HG03571 (cell line): ENCODE results near the gene RAB3GAP2.
"Not testable (repeated sequence)": the region's sequence is repeated elsewhere in the genome, so short reads cannot be mapped to it uniquely, and the experiment has no call there.

Experiments used
- ATAC-seq: cut with Tn5 transposase; IDR thresholded peaks from one replicate; pipeline ENCODE4 v1.9.1; 2021; ENCODE audit not compliant: unreplicated experiment

The RAB3GAP2 gene

DNA sequence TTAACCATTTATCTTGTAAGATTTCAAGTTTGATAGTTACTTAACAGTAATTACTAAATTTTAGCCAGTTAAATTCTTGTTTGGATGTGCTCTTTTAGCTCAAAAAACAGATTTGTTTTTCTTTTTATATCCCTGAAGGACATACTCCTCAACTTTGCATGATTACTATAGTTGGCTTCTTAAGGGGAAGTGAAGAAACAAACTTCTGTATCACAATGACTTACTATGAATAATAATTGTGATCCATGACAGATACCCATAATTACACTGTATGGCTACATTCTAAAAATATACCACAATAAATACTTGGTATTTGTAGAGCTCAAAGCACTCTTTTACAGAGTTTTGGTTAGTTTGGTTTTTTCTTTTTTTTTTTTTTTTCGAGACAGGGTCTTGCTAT lies 122.5 kb downstream of the RAB3GAP2 start:
- ATAC-seq, result no peak

DNA sequence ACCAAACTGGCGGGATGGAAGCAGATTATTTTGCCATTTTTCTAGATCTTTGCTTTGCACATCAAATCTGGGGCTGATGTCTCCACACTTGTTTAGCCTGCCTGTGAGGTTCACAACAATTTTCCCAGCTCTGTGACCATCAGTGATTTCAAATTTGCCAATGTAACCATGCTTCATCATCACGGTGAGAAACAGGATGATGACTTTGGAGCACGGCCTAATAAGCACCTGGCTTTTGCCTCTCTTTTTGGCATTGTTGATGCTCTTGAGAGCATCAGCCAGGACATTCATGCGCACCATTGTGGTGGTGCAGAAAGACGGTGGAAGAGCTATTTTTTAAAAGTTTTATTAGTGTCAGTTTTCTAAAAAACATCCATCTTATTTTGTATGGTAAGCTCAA lies 128.2 kb downstream of the RAB3GAP2 start:
- no peak for ATAC-seq

DNA sequence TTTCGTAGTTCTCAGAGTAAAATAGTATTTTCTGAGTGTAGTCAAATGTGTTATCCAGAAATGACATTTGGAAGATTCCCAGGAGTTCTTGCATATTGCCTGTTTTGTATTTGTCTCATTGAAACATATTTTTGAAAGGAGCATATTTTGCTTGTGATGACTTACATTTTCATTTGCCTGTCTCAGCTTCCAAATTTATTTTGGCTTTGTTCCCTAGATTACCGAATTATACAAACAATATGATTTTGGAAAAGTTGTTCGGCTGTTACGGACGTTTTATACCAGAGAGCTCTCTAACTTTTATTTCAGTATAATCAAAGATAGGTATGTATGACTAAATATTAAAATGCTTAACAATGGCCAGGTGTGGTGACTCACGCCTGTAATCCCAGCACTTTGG lies 132.3 kb downstream of the RAB3GAP2 start:
- no peak for ATAC-seq

DNA sequence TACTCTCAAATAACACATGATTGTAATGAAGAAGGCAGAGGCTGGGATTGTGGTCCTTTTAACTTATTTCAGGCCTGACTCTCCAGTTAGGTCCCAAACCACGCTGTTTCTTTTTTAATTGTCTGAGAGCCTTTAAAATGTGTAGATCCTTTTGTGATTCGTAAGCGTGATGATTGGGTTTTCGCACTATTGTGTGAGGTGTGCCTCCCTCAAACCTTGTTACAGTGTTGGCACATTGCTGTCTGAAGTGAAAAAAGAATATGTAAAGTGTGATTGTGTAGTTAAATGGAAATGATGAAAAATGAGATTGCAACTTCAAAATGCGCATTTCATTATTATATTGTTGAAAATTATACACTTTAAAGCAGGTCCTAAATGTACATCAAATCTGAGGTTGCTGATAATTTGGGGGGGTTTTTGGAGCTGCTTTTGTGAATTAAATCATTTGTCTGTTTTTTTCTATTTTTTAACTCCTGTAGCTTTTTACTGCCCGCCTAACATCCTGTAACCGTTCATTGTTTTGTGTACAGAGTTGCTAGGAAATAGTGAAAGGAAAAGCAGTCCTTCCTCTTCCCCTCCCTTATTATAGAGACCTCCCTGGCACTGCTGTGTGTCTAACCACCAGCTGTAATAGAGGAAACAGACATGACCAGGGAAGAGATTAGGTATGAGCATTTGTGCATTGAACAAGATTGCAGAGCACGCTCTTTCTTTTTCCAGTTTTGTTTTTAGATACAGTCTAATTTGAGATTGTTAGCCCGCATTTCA lies 135.1 kb downstream of the RAB3GAP2 start:
- ATAC-seq, result no peak

DNA sequence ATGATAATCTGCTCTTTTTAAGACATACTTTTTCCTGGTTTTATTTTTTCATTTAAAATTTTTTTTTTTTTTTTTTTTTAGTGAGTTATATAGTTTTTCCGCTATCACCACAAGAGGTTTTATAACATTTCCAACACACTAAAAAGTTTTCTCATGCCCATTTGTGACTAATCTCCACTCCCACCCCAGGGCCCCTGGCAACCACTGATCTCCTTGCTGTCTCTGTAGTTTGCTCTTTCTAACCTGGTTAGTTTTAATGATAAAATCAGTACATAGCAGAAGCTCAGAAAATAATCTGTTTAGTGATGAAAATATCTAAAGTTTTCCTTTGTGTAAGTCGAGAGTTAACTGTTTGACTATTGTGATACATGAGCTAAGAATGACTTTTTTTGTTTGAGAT lies 136.5 kb downstream of the RAB3GAP2 start:
- ATAC-seq, result no peak

DNA sequence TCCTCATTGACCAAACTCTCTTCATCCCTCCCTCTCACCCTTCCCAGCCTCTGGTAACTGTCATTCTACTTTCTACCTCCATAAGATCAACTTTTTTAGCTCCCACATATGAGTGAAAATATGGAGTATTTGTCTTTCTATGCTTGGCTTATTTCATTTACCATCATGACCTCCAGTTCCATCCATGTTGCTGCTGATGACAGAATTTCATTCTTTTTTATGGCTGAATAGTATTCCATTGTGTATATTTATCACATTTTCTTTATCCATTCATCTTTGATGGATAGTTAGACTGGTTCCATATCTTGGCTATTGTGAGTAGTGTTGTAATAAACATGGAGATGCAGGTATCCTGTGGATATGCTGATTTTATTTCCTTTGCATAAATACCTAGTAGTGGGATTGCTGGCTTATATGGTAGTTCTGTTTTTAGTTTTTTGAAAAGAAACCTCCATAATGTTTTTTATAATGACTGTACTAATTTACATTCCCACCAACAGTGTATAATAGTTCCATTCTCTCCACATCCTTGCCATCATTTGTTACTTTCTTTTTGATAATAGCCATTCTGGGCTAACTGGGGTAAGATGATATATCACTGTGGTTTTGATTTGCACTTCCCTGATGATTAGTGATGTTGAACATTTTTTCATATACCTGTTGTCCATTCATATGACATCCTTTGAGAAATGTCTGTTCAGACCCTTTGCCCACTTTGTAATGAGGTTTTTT lies 142.6 kb downstream of the RAB3GAP2 start:
- no peak for ATAC-seq

DNA sequence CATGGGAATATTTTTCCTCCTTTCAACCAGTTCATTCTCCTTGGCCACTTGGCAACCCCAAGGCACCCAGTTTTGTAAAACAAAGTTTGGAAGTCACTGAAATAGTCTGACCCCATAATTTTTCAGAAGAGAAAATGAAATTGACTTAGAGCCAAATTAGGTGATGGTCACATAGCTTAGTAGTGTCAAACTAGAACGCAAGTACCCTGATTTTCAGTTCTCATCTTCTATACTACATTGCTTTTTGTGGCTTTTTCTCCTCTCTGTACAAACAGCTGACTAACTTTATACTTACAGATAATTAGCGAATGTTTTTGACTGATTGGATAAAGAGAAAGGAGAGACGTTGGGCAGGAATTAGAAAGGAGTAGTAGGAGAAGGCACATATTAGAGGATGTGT lies 145.2 kb downstream of the RAB3GAP2 start:
- ATAC-seq, result no peak

DNA sequence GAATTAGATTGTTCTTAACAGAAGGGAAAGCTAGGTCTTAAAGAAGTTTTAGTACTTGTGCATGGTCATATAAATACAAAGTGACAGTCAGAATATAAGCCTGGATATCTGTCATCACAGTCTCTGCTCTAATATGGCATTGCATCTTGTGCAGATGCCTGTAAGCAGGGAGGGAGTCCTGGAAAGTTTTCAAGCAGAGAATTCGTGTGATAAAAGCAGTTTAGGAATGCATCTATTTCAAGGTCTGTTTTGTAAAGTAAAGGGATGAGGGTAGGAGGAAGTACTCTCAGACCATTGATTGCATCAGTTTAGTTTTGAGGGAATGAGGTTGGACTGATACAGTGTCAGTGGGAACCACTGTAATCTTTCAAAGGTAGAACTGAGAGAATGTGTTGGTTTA lies 147.7 kb downstream of the RAB3GAP2 start:
- ATAC-seq, result no peak

DNA sequence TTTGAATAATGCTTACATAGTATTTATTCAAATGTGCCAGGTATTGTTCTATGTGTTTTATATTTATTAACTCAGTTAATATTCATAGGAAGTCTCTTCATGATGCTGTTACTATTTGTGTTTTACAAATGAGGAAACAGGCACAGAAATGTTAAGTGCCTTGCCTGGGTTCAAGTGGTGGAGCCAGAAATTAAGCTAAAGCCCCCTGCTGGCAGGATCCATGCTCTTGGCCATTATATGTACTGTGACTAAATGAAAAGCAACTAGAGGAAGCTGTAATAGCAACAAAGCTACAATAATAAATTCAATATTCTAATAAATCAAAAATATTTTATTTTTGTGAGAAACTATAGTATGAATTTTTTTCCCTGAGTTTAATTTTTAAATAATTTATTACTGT lies 148.4 kb downstream of the RAB3GAP2 start:
- ATAC-seq, result no peak

DNA sequence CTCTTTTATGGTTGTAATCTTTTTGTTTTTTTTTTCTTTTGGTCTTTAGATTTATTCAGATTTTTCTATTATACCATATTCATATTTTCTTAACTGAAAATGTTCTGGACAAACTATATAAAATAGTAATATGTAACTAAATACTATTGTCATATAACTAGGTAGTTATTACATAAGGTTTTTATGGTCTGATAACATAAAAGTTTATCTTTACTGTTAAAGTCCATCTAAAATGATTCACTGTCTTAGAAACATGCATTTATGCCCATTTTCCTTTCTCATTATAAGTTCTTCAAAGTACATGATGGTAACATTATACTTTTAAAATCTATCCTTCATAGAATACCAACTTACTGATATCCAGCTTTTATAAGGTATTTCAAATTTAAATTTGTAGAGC lies 149.2 kb downstream of the RAB3GAP2 start:
- no peak for ATAC-seq

DNA sequence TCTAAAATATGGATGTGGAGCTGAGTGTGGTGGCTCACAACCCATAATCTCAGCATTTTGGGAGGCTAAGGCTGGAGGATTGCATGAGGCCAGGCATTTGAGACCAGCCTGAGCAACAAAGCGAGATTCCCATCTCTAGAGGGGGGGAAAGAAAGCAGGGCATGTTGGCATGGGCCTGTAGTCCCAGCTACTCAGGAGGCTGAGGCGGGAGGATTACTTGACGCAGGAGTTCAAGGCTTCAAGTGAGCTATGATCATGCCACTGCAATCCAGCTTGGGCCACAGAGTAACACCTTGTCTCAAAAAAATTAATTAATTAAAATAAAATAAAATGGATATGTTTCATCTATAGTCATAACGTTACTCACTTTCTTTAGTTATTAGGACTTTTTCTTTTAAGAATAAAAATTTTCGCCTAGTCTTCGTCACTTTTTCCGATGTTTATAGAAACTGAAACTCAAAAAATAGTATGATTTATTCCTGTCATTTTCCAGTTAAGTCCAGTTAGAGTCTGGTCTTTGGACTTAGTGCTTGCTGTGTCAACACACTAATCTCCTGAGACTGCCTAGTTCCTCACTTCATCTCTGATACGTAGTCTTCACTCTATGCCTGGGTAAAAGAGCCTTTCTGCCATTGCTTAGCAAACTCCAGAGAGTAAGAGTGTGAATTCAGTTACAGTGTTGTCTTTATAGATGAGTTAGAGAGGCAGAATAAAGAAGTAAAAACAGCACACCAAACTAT lies 150.3 kb downstream of the RAB3GAP2 start:
- ATAC-seq, result no peak

DNA sequence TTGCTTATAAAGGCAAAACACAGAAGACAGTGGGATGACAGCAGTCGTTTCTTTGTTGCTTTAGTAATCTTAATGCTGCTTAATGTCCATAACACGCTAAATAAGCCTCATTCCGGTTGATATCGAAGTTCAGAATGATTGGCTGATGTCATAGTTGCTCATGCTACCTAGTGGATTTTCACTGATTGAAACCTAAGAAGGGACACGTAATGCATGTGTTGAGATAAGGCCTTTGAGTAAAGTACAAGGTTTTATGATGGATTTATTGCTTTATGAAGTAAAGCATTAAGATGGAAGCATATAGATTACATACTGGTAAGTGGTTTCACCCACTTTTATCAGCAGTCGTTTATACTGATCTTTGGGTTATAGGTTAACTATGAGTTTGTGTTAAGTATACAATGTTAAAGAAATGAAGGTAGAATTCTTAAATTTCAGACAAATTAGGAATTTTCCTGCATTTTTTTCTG lies 153.2 kb downstream of the RAB3GAP2 start:
- ATAC-seq, result no peak

DNA sequence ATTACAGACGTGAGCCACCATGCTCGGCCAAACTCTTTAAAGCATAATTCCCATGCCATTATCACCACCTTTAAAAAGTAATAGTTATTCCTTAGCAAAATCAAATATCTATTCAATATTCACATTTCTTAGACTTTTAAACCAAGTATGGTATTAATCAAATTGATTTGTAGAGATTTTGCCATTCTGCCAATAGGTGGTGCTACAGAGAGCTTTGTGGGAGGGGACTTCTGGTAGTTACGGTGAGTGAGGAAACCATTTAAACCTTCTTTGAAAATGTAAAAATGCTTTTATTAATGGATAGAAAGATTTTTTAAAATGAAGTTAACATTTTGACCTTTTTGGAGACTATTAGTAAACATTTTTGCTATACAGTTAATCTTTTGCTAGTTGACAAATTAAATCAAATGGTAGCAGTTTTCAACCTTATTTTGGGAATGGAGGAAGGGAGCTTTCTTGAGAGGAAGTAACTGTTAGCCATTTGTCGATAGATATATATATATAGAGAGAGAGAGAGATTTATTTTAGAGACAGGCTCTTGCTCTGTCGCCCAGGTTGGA lies 159.0 kb downstream of the RAB3GAP2 start:
- peak; percentile 56 for ATAC-seq

DNA sequence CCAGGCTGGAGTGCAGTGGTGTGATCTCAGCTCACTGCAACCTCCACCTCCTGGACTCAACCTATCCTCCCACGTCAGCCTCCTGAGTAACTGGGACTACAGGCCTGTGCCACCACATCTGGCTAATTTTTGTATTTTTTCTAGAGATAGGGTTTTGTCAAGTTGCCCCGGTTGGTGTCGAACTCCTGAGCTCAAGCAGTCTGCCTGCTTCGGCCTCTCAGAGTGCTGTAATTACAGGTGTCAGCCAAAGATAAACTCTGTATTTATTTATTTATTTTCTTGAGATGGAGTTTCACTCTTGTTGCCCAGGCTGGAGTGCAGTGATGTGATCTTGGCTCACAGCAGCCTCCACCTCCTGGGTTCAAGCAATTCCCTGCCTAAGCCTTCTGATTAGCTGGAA lies 159.7 kb downstream of the RAB3GAP2 start:
- not testable (repeated sequence) for ATAC-seq

DNA sequence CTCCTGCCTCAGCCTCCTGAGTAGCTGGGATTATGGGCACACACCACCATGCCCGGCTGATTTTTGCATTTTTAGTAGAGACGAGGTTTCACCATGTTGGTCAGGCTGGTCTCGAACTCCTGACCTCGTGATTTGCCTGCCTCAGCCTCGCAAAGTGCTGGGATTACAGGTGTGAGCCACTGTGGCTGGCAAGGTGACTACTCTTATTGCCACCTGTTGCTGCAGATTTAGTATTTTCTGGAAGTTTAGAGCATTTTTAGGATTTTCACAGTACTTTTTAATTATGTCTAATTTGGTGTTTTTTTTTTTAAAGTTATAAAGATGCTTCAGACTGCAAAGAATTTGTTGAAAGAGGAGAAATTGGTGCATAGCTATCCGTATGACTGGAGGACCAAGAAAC lies 161.8 kb downstream of the RAB3GAP2 start:
- not testable (repeated sequence) for ATAC-seq

DNA sequence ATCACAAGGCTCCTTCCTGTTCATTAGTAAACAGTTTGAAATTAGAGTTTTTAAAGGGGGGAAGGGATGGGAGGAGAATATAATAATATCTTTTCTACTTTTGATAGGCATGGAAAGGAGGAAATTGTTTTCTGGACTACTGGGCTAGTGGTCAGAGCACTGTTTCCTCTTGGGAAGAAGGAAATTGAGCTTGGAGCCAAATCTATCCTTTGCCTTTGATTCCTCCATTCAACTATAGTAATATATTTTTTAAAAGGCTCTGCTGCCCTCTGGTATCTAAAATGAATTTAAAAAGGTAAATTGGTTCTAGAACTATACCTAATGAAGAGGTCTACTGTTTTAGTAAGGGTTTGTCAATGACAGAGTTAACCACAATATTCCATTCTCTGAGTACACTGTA lies 172.4 kb downstream of the RAB3GAP2 start:
- ATAC-seq, result no peak
